Measurements from ENCODE around the gene GYS1. TPM values are rescaled to one million over a fixed set of nuclear protein-coding genes. Genes with fewer than 3 reads are reported as not detected.
A peak's percentile ranks its signal among the peaks of the same experiment; 100 is the strongest.
"Not testable (repeated sequence)": the region's sequence is repeated elsewhere in the genome, so short reads cannot be mapped to it uniquely, and the experiment has no call there.

Gene GYS1
- total and polyA plus RNA-seq, 8 donors, result 7.3 to 18.2 (median 13.6) TPM

- intact Hi-C loops (cut with DNase I); H3K4me1 ChIP-seq; H3K4me3 ChIP-seq; H3K27ac ChIP-seq; DNase-seq; ATAC-seq; FAIRE-seq; H3K9me3 ChIP-seq; H3K36me3 ChIP-seq; H3K27me3 ChIP-seq: not testable (repeated sequence)
- TF ChIP-seq, protein P1, sequence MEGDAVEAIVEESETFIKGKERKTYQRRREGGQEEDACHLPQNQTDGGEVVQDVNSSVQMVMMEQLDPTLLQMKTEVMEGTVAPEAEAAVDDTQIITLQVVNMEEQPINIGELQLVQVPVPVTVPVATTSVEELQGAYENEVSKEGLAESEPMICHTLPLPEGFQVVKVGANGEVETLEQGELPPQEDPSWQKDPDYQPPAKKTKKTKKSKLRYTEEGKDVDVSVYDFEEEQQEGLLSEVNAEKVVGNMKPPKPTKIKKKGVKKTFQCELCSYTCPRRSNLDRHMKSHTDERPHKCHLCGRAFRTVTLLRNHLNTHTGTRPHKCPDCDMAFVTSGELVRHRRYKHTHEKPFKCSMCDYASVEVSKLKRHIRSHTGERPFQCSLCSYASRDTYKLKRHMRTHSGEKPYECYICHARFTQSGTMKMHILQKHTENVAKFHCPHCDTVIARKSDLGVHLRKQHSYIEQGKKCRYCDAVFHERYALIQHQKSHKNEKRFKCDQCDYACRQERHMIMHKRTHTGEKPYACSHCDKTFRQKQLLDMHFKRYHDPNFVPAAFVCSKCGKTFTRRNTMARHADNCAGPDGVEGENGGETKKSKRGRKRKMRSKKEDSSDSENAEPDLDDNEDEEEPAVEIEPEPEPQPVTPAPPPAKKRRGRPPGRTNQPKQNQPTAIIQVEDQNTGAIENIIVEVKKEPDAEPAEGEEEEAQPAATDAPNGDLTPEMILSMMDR (IDR thresholded peaks at IDR 0.05), result peak in 2 of 4 donors; percentile 13 to 21
- WGBS, 2 donors, result 42 to 58% methylated on average over 15 to 18 of the region's 18 CpGs
Observed at GRCh38 chr19:49036815-49037214, 43.7 kb upstream of the GYS1 start, which contains the start of gene CGB1. CGB1 (minus strand) TSS chr19:49036895; CDS start chr19:49036711, 184 bp downstream.

DNA sequence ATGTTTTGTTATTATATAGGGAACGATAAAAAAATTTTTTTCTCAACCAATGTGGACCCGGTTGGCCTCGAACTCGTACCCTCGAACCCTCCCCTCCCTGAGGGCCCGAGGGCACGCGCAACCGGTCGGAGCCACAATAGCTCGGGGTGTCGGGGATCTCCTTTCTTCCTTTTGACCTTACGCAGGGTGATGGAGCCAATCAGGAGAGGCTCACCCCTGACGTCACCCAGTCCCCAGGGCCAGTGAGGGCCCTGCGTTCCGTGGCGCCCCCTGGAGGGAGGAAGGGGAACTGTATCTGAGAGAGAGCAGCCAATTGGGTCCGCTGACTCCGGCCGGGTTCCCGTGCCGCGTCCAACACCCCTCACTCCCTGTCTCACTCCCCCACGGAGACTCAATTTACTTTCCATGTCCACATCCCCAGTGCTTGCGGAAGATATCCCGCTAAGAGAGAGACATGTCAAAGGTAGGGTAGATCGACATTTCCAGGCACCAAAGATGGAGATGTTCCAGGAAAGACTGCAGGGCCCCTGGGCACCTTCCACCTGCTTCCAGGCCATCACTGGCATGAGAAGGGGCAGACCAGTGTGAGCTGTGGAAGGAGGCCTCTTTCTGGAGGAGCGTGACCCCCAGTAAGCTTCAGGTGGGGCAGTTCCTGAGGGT, 38.7 kb upstream of the GYS1 start, which contains the start of gene CGB2:
TSS of gene CGB2 (plus strand) at position 249 of the 660 bp plus-strand sequence. CDS start at position 455, 206 bp downstream.
- H3K4me1 ChIP-seq; intact Hi-C loops (cut with DNase I); H3K36me3 ChIP-seq; H3K9me3 ChIP-seq; H3K27ac ChIP-seq; H3K4me3 ChIP-seq; FAIRE-seq; H3K27me3 ChIP-seq: not testable (repeated sequence)
- peak in 3 of 4 donors; percentile 50 to 70 (median 53) for ATAC-seq
- peak in 2 of 6 donors; percentile 50 to 59 for DNase-seq
- TF ChIP-seq, protein P1 (IDR thresholded peaks at IDR 0.05), result peak in 2 of 4 donors; percentile 24 to 25
- WGBS, 2 donors, result 16 to 23% methylated on average over 28 of the region's 28 CpGs

GRCh38 chr19:49030323-49030722, 37.2 kb upstream of the GYS1 start:
- H3K36me3 ChIP-seq; FAIRE-seq; H3K4me3 ChIP-seq; H3K27ac ChIP-seq; intact Hi-C loops (cut with DNase I); H3K4me1 ChIP-seq; ATAC-seq; DNase-seq; H3K27me3 ChIP-seq; H3K9me3 ChIP-seq: not testable (repeated sequence)
- 36 to 75% methylated on average over 1 to 5 of the region's 8 CpGs for WGBS, 2 donors

DNA sequence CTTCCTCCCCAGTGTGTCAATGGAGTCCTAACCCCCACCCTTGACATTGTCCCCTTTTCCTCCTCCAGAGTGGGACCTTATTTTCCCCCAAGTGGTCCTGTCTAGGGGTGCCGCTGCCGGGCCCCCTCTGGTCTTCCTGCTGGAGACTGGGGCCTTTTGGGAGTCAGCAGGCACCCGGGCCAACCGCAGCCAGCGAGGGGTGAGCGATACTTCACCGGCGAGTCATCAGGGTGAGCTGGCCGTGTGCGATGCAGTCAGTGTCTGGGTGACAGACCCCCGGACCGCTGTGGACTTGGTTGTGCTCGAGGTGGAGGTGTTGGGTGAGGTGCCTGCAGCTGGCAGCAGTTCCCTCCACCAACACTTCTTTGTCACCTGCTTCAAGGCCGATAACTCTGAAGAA, 36.6 kb upstream of the GYS1 start:
- H3K4me1 ChIP-seq; DNase-seq; intact Hi-C loops (cut with DNase I); FAIRE-seq; H3K27ac ChIP-seq; ATAC-seq; H3K9me3 ChIP-seq; H3K36me3 ChIP-seq; H3K4me3 ChIP-seq; H3K27me3 ChIP-seq: not testable (repeated sequence)
- WGBS, 2 donors, result 78 to 79% methylated on average over 9 to 14 of the region's 14 CpGs

DNA sequence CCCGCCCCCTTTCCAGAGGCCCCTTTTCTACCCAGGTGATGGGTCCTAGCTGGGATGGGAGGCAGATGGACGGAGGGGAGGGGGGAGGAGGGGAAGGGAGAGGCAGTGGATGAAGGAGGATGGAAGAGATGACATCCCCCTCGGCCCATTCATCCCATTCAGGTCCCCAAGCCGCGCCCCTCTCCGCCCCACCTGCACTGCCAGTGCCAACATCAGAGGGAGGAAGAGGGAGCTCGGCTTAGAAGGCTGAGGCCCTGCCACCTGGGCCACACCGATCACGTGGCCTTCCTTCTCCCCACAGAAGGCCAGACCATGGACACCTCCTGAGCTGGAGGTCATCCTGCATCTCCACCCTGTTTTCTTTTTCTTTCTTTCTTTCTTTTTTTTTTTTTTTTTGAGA, 35.6 kb upstream of the GYS1 start:
- FAIRE-seq; H3K4me1 ChIP-seq; H3K4me3 ChIP-seq; H3K9me3 ChIP-seq; intact Hi-C loops (cut with DNase I); H3K27me3 ChIP-seq; H3K36me3 ChIP-seq; DNase-seq; ATAC-seq; H3K27ac ChIP-seq: not testable (repeated sequence)
- WGBS, 2 donors, result 75% methylated on average over 8 of the region's 9 CpGs; no CpG with 5 or more reads in 1 of the 2 donors

- 72 to 81% methylated on average over 21 to 23 of the region's 23 CpGs for WGBS, 2 donors
- ATAC-seq; H3K9me3 ChIP-seq; intact Hi-C loops (cut with DNase I); FAIRE-seq; H3K27me3 ChIP-seq; DNase-seq; H3K4me3 ChIP-seq; H3K36me3 ChIP-seq; H3K4me1 ChIP-seq; H3K27ac ChIP-seq: not testable (repeated sequence)
Observed at GRCh38 chr19:49025599-49025998, 32.5 kb upstream of the GYS1 start.

DNA sequence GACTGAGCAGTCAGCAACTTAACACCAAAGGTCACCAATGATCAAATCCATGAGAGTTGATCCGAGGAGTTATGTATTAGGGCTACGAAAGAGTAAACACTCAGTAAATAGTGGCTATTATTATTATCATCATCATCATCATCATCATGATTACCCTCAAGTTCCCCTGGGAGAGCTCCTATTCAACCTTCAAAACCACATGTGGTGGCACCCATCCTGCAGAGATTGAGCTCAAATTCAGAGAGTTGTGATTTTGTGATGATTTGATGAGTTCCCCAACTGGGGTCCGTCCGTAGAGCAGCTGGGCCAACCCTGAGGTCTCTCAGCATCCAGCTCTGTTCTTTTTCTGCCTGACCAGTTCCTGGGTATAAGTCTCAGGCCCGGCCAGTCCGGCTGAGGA, 32.0 kb upstream of the GYS1 start:
- H3K9me3 ChIP-seq; FAIRE-seq; H3K27ac ChIP-seq; H3K4me1 ChIP-seq; ATAC-seq; H3K36me3 ChIP-seq; H3K4me3 ChIP-seq; DNase-seq; H3K27me3 ChIP-seq; intact Hi-C loops (cut with DNase I): not testable (repeated sequence)
- WGBS, 2 donors, result 68 to 90% methylated on average over 3 to 4 of the region's 6 CpGs

DNA sequence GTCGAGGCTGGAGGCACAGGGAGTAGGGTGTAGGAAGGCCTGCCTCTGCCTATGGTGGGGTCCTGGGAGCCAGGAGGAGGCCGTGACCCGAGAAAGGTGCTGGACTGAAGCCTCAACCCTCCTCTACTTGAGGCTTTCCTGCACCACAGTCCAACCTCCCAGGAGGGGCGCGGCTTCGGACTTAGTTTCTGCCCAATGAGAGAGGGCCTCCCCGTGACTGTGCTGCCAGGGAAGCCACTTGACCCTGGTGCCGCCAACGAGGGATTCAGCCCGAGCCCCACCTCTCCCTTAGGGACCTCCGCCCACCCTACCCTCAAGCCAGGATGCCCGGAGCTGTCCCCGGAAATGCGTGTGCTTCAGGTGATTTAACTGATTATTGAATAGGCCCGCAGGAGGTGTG, 31.1 kb upstream of the GYS1 start, which contains the start of gene CGB3:
TSS of gene CGB3 (minus strand) at position 101 of the 400 bp plus-strand sequence. CDS start 362 bp downstream, outside the sequence.
- H3K9me3 ChIP-seq; DNase-seq; H3K27ac ChIP-seq; FAIRE-seq; H3K4me1 ChIP-seq; H3K27me3 ChIP-seq; H3K36me3 ChIP-seq; intact Hi-C loops (cut with DNase I); ATAC-seq; H3K4me3 ChIP-seq: not testable (repeated sequence)
- 61 to 70% methylated on average over 10 to 13 of the region's 15 CpGs for WGBS, 2 donors
